Ascending aorta (tissue), 2 donors: Measurements from ENCODE around the gene NMNAT2. TPM values are rescaled to one million over a fixed set of nuclear protein-coding genes. Genes with fewer than 3 reads are reported as not detected.
A peak's percentile ranks its signal among the peaks of the same experiment; 100 is the strongest.

ENCODE experiments used
- DNase-seq, 2 donors: peaks; one replicate each; pipeline ENCODE4 v3.0.0-alpha.2; 2019; ENCODE audit warnings: low spot score in 2 of 2
- H3K27ac ChIP-seq, 2 donors: fragments of 200-600 bp; sonication (generic); one replicate each; pipeline ENCODE4 v1.5.1; 2016 to 2017; ENCODE audit warnings: mild to moderate bottlenecking in 1 of 2
- H3K27me3 ChIP-seq: fragments of 200-600 bp; sonication (generic); one replicate; pipeline ENCODE4 v1.5.1; 2017
- H3K36me3 ChIP-seq, 2 donors: fragments of 200-600 bp; sonication (generic); one replicate each; pipeline ENCODE4 v1.5.1; 2016
- H3K4me1 ChIP-seq, 2 donors: fragments of 200-600 bp; sonication (generic); one replicate each; pipeline ENCODE4 v1.5.1; 2016 to 2017; ENCODE audit warnings: mild to moderate bottlenecking in 1 of 2
- H3K4me3 ChIP-seq, 2 donors: fragments of 200-600 bp; sonication (generic); one replicate each; pipeline ENCODE4 v1.5.1; 2016 to 2017; ENCODE audit warnings: mild to moderate bottlenecking in 1 of 2
- H3K9me3 ChIP-seq, 2 donors: fragments of 200-600 bp; sonication (generic); one replicate each; pipeline ENCODE4 v1.5.1; 2016
- CTCF ChIP-seq, 3 experiments: fragments of 200-600 bp in 2 of 3; fragments of 450-650 bp in 1 of 3; sonication (generic) in 2 of 3; IDR thresholded peaks; one replicate each; pipeline ENCODE4 v1.5.1; 2016 to 2019; ENCODE audit warnings: antibody characterized with exemption in 3 of 3, mild to moderate bottlenecking in 1 of 3, moderate library complexity in 1 of 3
- intact Hi-C: fragments of 100-400 bp; cut with DNase I; formaldehyde crosslinking; loops from one replicate; pipeline ENCODE4 v1.15.1; 2023
- total RNA-seq: library from RNA; depleted of rRNA; stranded (reverse); fragments of >200 nt; gene quantifications from one replicate; pipeline ENCODE4 v1.1.0, GENCODE V29; 2016

The NMNAT2 gene
- total RNA-seq, 1 donor from 2014 or later: 0.53 TPM

GRCh38 chr1:183287191-183287675, 130.9 kb downstream of the NMNAT2 start:
- no peak for DNase-seq
- Histone ChIP-seq H3K36me3 (no peaks in the 10 kb centered on the region), H3K4me3 (no peak overlapping the region), H3K9me3 (no peaks in the 10 kb centered on the region), H3K27ac (peak overlapping the region; percentile 88 to 91), H3K27me3 (no peaks in the 10 kb centered on the region), H3K4me1 (peaks cover 0 to 30% of the 10 kb centered on the region in 2 donors)
- intact Hi-C loops: no loop called here
- no peak for TF ChIP-seq CTCF (IDR thresholded peaks at IDR 0.05)

- TF ChIP-seq CTCF (IDR thresholded peaks at IDR 0.05): no peak
- DNase-seq: no peak
- Histone ChIP-seq H3K4me3 (no peak overlapping the region), H3K9me3 (no peaks in the 10 kb centered on the region), H3K4me1 (peaks cover 2 to 29% of the 10 kb centered on the region in 2 donors), H3K27ac (peak overlapping the region in 1 of 2 donors; percentile 88), H3K36me3 (no peaks in the 10 kb centered on the region), H3K27me3 (no peaks in the 10 kb centered on the region)
- intact Hi-C loops: no loop called here
These were observed 132.4 kb downstream of the NMNAT2 start for GRCh38 chr1:183285746-183286145.

GRCh38 chr1:183285256-183285655, 132.9 kb downstream of the NMNAT2 start:
- intact Hi-C loops: no loop called here

GRCh38 chr1:183284086-183284485, 134.1 kb downstream of the NMNAT2 start:
- intact Hi-C loops: loop anchor here (5.0 kb wide), 2 partner anchors 188 to 262 kb away; partner anchors contain the start of genes LAMC1 and SMG7
- peaks cover 2 to 26% of the 10 kb centered on the region in 2 donors for H3K4me1 ChIP-seq

More at GRCh38 chr1:183285256-183285655, 132.9 kb downstream of the NMNAT2 start:
- Histone ChIP-seq H3K4me1 (peaks cover 2 to 29% of the 10 kb centered on the region in 2 donors), H3K27ac (no peak overlapping the region), H3K36me3 (no peaks in the 10 kb centered on the region), H3K9me3 (no peaks in the 10 kb centered on the region), H3K4me3 (no peak overlapping the region), H3K27me3 (no peaks in the 10 kb centered on the region)
- DNase-seq: no peak
- TF ChIP-seq CTCF (IDR thresholded peaks at IDR 0.05): no peak

GRCh38 chr1:183283286-183283685, 134.9 kb downstream of the NMNAT2 start:
- Histone ChIP-seq H3K27me3 (no peaks in the 10 kb centered on the region), H3K4me3 (no peak overlapping the region), H3K36me3 (no peaks in the 10 kb centered on the region), H3K4me1 (peaks cover 2 to 23% of the 10 kb centered on the region in 2 donors), H3K9me3 (no peaks in the 10 kb centered on the region), H3K27ac (no peak overlapping the region)
- no peak for TF ChIP-seq CTCF (IDR thresholded peaks at IDR 0.05)
- intact Hi-C loops: loop anchor here (5.0 kb wide), 2 partner anchors 189 to 261 kb away; partner anchors contain the start of genes LAMC1 and SMG7
- DNase-seq: no peak

More at GRCh38 chr1:183284086-183284485, 134.1 kb downstream of the NMNAT2 start:
- Histone ChIP-seq H3K27me3 (no peaks in the 10 kb centered on the region), H3K36me3 (no peaks in the 10 kb centered on the region), H3K4me3 (no peak overlapping the region), H3K27ac (no peak overlapping the region), H3K9me3 (no peaks in the 10 kb centered on the region)
- DNase-seq: no peak
- no peak for TF ChIP-seq CTCF (IDR thresholded peaks at IDR 0.05)
